ENCODE measurements around the gene RHOBTB3.
A peak's percentile ranks its signal among the peaks of the same experiment; 100 is the strongest.

RHOBTB3 gene

DNA sequence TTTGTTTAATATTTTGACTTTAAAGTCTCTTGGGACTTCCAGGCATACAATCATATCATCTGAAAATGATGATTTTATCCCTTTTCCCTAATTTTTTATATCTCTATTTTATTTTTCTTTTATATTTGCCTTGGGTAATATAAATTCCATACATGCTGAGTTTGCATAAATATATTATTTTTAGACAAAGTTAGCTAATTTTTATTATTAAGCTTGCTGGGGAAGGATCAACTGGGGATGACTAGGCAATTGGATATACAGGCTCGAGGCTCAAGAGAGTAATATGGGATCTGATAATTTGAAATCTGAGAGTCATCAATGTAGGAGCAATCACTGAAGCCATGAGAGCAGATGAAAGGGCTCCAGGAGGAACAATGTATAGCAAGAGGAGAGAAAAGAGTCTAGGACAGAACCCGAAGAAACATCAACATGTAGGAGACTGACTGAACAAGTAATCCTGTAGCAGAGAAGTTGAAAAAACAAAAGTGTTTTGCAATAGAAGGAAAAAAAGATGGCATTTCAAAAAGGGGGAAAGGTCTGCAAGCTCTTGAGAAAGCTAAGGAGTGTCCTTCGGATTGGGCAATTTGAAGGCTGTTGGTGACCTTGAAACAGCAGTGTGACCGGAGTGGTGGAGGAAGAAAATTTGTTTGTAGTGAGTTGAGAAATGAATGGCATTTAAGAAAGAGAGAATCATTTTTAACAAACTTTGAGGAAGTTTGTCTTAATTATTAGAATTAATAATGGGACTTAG lies 17.0 kb upstream of the RHOBTB3 start:
- DNase-seq, result no peak

DNA sequence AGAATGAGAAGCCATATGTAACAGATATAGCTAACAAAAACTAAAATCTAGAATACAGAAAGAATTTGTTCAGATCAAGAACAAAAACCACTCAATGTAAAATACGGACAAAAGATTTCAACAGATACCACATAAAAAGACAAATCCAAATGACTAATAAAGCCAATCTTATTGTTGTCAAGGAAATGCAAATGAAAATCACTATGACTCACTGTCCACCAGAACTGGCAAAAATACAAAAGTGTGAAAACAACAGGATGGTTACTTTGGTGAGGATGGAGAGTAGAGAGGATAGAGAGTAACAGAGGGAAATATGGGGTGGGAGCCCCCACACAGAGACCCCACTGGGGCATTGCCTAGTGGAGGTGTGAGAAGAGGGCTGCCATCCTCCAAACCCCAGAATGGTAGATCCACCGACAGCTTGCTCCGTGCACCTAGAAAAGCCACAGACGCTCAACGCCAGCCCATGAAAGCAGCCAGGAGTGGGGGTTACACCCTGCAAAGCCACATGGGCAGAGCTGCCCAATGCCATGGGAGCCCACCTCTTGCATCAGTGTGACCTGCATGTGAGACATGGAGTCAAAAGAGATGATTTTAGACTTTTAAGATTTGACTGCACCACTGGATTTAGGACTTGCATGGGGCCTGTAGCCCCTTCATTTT lies 15.2 kb upstream of the RHOBTB3 start:
- DNase-seq, result no peak

DNA sequence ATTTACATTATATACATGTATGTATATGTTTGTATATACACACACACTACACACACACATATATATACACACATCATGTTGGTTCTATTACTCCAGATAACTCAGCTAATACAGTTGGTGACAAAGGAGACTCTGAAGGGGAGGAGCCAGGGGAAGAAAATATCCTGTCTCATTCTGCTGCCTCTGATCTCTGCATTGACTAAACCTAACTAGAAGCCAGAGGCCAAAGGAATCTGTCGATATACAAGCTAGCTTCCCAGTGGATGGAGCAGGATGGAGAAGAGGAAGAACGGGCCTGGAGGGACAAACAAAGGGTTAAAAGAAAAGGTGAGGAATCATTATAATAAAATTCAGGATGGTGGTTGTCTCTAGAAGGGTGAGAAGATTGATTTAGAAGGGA lies 13.7 kb upstream of the RHOBTB3 start:
- DNase-seq, result no peak

GRCh38 chr5:95718203-95718602 lies 12.9 kb upstream of the RHOBTB3 start:
- no peak for DNase-seq

DNA sequence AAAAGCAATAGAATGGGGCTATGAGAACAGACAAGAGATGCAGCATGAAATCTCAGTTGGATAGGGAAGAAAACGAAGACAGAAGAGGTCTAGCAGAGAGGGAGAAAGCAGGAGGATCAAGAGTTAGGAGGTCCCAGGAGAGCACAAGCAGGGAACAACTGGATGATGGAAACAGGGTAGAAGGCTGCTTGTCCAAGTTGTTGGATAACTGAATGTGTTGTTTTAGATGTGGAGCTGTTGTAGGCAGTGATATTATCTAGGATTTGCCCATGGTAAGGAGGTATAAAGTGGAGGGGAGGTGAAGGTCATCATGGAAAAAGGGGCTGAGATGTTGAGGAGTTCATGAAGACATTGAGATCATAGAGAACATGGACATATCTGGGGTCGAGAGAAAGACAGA lies 12.4 kb upstream of the RHOBTB3 start:
- no peak for DNase-seq

DNA sequence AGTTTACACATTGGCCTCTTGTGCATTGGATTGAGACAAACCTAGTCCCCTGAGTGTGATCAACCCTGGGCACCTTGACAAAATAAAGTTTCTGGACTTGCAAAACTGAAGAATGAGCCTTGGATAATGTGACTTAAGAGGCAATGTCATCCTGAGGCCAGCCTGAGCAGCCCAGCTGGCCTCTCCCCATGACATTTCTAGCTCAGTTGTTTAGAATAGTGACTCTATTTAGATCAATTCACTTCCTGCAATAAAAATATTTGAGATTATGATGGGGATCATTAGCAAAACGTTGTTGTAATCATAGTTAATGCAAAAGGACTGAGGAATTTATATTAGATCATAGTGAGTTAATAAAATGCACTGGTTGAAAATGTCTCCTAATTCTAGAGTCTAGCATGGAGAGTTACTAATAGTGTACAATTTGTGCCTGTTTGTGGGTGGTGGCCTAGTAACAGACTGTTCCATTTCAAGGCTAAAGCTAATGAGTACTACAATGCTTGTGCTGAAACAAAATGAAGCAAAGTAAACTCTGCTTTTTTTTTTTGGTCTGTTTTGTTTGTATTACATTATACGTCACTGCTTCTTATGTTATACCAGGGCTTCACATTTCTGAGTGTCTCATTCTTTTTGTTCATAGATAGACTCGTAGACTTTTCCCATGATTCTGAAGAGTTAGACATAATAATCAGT lies 10.9 kb upstream of the RHOBTB3 start:
- no peak for DNase-seq

GRCh38 chr5:95721582-95722295 lies 9.4 kb upstream of the RHOBTB3 start:
- no peak for DNase-seq

DNA sequence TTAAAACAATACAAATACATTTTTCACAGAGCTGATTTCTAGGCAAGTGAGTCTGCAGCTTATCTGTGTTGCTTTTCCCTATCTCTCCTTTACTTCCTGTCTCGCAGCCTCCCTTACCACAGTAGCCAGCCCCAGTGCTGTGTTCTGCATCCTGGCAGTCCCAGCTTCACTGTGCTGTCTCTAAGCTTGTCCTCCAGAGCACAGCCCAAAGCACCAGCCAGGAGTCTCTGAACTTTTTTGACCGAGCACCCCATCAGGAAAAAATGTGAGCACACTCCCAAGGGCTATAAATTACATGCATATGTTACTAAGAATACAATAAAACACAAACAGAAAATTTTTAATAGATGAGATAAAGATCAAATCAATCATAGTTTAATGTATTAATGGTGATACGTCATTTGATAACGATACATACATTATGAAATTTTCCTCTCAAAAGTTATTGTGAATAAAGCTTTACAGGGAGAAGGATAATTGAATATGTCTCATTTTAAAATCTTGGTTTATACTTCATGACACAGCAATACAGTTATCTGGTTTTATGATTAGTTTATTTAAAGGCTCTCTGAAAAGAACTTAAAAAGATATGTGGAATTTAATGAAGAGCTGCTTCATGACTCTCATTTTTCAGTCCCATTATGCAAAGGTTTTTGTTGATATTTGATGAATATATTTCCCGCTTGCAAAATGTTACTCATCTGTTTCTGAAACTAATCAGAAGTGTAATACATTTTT lies 7.3 kb upstream of the RHOBTB3 start:
- no peak for DNase-seq

DNA sequence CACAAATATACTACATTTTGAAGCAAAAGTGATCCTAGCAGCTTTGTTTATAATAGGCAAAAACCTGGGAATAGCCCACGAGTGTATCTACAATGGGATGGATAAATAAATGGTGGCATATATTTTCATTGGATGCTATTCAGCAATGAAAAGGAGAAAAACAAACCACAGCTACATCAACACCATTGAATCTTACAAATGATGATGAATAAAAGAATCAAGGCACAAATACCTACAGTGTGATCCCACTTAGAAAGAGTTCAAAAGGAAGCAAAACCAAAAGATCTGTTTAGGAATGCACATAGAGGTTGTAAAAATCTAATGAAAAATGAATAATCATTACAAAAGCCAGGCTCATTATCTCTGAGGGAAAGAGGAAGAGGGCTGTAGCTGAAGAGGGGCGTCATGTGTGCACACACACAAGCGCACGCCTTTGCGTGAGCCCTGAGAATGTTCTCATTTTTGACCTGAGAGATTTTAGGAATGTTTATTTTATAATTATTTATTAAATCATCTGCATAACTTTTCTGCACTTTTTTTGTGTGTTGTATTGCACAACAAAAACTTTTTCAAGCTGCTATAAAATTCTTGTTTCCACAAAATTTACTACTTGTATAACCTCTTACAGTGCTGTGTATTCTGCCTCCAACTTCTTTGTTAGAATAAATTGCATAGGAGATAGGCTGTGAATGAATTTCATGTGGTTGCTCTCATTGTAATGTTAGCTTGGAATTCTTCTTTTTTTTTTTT lies 5.9 kb upstream of the RHOBTB3 start:
- no peak for DNase-seq

GRCh38 chr5:95725937-95726810 lies 5.0 kb upstream of the RHOBTB3 start:
- DNase-seq, result no peak

GRCh38 chr5:95726811-95727763 lies 4.0 kb upstream of the RHOBTB3 start:
- no peak for DNase-seq

GRCh38 chr5:95727764-95728191 lies 3.4 kb upstream of the RHOBTB3 start:
- no peak for DNase-seq

- DNase-seq, result no peak
Observed at GRCh38 chr5:95728494-95729114, 2.5 kb upstream of the RHOBTB3 start.

GRCh38 chr5:95729115-95730010 lies 1.8 kb upstream of the RHOBTB3 start:
- DNase-seq, result no peak

GRCh38 chr5:95730011-95730700 lies 980 bp upstream of the RHOBTB3 start:
- no peak for DNase-seq

DNA sequence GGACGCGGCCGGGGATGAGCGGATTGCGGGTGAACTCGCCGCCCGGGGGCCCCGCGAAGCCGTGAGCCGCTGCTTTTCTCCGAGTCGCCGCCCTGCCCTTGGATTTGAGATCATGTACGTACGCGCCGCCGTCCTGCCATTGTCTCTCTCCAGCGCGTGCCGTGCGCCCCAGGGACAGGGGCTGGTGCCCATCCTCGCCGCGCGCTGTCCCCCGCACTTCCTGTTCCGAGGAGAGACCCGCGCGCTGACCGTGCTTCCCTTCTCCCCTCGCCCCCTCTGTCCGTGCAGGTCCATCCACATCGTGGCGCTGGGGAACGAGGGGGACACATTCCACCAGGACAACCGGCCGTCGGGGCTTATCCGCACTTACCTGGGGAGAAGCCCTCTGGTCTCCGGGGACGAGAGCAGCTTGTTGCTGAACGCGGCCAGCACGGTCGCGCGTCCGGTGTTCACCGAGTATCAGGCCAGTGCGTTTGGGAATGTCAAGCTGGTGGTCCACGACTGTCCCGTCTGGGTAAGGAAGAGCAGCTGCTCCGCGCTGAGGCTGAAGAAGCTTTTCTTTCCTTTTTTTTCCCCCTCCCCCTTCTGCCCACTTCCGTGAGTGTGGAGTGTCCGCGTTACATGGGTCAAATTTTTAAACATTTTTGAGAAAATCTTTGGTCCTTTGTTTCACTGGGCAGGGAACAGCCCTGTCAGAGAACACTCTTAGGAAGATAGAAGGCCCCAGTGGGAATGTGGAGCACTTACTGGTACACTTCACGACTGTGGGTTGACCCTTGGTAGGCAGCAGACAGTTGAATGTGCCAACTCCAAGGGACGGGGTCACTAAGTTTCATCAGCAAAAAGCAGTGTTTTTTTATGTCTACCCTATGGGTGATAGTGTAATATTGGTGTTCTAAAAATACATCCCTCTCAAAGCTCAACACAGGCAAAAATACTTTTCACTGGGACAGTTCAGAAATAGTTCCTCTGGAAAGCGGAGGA lies 727 bp downstream of the RHOBTB3 start:
- peak; percentile 28 for DNase-seq
